Heart right ventricle (tissue), 16 donors: ENCODE data around the gene SPSB3. TPM values are rescaled to one million over a fixed set of nuclear protein-coding genes. Genes with fewer than 3 reads are reported as not detected.

Source experiments
- ATAC-seq, 8 donors: fragments of 200-7000 bp; cut with Tn5 transposase; one replicate each; pipeline ENCODE4 v1.9.1; 2020; ENCODE audit warnings: mild to moderate bottlenecking in 8 of 8, moderate library complexity in 8 of 8, moderate number of reproducible peaks in 1 of 8
- DNase-seq, 2 donors: peaks; one replicate each; pipeline ENCODE4 v3.0.0-alpha.2; 2020
- H3K27ac ChIP-seq, 10 donors: fragments of 200-600 bp; sonication (generic) in 2 of 10; one replicate each; pipeline versions ENCODE4 v1.5.0 to v1.8.0; 2020 to 2022; ENCODE audit warnings: mild to moderate bottlenecking in 3 of 10
- H3K27me3 ChIP-seq, 7 donors: fragments of 200-600 bp; one replicate each; pipeline ENCODE4 v1.8.0; 2021 to 2022; ENCODE audit warnings: mild to moderate bottlenecking in 2 of 7
- H3K36me3 ChIP-seq, 9 donors: fragments of 200-600 bp; sonication (generic) in 1 of 9; one replicate each; pipeline versions ENCODE4 v1.5.0 to v1.8.0; 2020 to 2022; ENCODE audit warnings: mild to moderate bottlenecking in 2 of 9
- H3K4me1 ChIP-seq, 9 donors: fragments of 200-600 bp; sonication (generic) in 1 of 9; one replicate each; pipeline versions ENCODE4 v1.5.0 to v1.8.0; 2020 to 2022; ENCODE audit warnings: mild to moderate bottlenecking in 4 of 9
- H3K4me3 ChIP-seq, 10 donors: fragments of 200-600 bp; sonication (generic) in 2 of 10; one replicate each; pipeline versions ENCODE4 v1.5.0 to v1.8.0; 2020 to 2022; ENCODE audit warnings: mild to moderate bottlenecking in 7 of 10, moderate library complexity in 2 of 10
- H3K9me3 ChIP-seq, 11 donors: fragments of 200-600 bp in 10 of 11; sonication (generic) in 2 of 11; one replicate each; pipeline versions ENCODE4 v1.5.0 to v1.8.0; 2013 to 2022; ENCODE audit warnings: mild to moderate bottlenecking in 2 of 11, control low read depth in 1 of 11, moderate library complexity in 1 of 11
- WGBS, 2 donors: extraction: QIAGEN DNeasy Blood & Tissue Kit; methylation state at CpG; one replicate each; pipeline ENCODE4 v1.1.7; 2013; ENCODE audit warnings: inconsistent platforms in 1 of 2; 5-methylcytosine and 5-hydroxymethylcytosine counted together
- intact Hi-C, 10 donors: fragments of 100-400 bp; cut with DNase I; formaldehyde crosslinking; loops; one replicate each; pipeline versions ENCODE4 v1.11.1 to v1.14.2; 2022
- polyA plus RNA-seq, 2 donors: library from polyadenylated mRNA; stranded (reverse); fragments of 200-250 nt; gene quantifications; one replicate each; pipeline ENCODE4 v1.2.3, GENCODE V29; 2013
- total RNA-seq, 10 donors: library from RNA; stranded (reverse); fragmentation: NEBNext Ultra II Directional in 3 of 10; extraction: Animal tissue kit (Norgen Biotek cat#: 25700) in 3 of 10; gene quantifications; one replicate each; pipeline versions ENCODE4 v1.2.1 to v1.2.4, GENCODE V29; 2021 to 2023
- TF ChIP-seq, protein P1 (sequence below), 9 donors: fragments of 200-600 bp; sonication (generic) in 2 of 9; IDR thresholded peaks; one replicate each; pipeline versions ENCODE4 v1.5.0 to v1.8.0; 2021 to 2022; ENCODE audit warnings: antibody characterized with exemption in 9 of 9, mild to moderate bottlenecking in 5 of 9, moderate library complexity in 1 of 9
- donor health status: Arrhythmogenic right ventricular cardiomyopathy.
- donor health status: ischemic (EF 13 %, LVEDD 7.1; RV severe dilation, severe dysfunction).
- donor health status: healthy with polysubstance abuse.
- donor health status: DM: no; HTN: yes; CAD: no.
- donor health status: DM: no; HTN: no; CAD: no.
- donor health status: ischemic (EF 25% LVEDD 6.9; RV normal size, moderate dysfunction).
- donor health status: ischemic (EF 25% LVEDD 5.7; RV mildly dilated, moderate dysfunction).
- donor health status: healthy.
- donor health status: DM: yes; HTN: yes; CAD: no.
- donor health status: Ischemic cardiomyopathy.
- donor health status: ischemic (EF 35%, LVEDD 5.7; RV mildly dilated, moderate dysfunction).
- donor health status: nonischemic (EF 11% LVEDD 7.7; RV severe dilation, severe dysfunction).
- donor health status: DM: yes; HTN: yes; CAD: no.
- donor health status: PGD.
- donor health status: ischemic (EF 29% LVEDD 5.4; RV normal size, mild dysfunction).
- donor health status: nonischemic (EF 23%, LVEDD 6.1; RV moderate dilation, normal function).

The SPSB3 gene
- total and polyA plus RNA-seq, 12 donors = 25.1 to 97.7 (median 27.2) TPM

DNA sequence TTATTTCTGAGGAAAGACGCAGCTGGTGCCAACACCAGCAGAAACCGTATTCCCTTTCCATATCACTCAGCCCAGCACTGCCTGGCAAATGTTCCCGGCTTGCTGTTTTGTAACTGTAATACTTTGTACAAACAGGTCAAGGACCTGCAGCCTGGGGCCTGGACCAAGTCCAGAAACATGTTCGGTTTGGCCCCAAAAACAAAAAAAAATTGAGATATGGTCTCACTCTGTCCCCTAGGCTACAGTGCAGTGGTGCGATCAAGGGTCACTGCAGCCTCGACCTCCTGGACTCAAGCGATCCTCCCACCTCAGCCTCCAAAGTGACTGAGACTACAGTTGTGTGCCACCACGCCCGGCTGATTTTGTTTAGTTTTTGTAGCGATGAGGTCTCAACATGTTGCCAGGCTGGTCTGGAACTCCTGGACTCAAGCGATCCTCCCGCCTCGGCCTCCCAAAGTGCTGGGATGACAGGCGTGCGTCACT, 43.1 kb upstream of the SPSB3 start:
- DNase-seq = no peak
- Histone ChIP-seq H3K9me3 (no peaks in the 10 kb centered on the region), H3K4me1 (peaks cover 6 to 57% (median 49%) of the 10 kb centered on the region in 9 donors), H3K27me3 (no peaks in the 10 kb centered on the region), H3K27ac (peak overlapping the region in 7 of 10 donors; percentile 61 to 90 (median 85)), H3K4me3 (peak overlapping the region in 9 of 10 donors; percentile 72 to 96 (median 83)), H3K36me3 (peaks cover 0 to 43% (median 11%) of the 10 kb centered on the region in 9 donors)
- no peak for ATAC-seq
- TF ChIP-seq, protein P1, sequence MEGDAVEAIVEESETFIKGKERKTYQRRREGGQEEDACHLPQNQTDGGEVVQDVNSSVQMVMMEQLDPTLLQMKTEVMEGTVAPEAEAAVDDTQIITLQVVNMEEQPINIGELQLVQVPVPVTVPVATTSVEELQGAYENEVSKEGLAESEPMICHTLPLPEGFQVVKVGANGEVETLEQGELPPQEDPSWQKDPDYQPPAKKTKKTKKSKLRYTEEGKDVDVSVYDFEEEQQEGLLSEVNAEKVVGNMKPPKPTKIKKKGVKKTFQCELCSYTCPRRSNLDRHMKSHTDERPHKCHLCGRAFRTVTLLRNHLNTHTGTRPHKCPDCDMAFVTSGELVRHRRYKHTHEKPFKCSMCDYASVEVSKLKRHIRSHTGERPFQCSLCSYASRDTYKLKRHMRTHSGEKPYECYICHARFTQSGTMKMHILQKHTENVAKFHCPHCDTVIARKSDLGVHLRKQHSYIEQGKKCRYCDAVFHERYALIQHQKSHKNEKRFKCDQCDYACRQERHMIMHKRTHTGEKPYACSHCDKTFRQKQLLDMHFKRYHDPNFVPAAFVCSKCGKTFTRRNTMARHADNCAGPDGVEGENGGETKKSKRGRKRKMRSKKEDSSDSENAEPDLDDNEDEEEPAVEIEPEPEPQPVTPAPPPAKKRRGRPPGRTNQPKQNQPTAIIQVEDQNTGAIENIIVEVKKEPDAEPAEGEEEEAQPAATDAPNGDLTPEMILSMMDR (IDR thresholded peaks at IDR 0.05) = no peak
- intact Hi-C loops = no loop called here
- WGBS, 2 donors = 68 to 80% methylated on average over 15 of the region's 15 CpGs

DNA sequence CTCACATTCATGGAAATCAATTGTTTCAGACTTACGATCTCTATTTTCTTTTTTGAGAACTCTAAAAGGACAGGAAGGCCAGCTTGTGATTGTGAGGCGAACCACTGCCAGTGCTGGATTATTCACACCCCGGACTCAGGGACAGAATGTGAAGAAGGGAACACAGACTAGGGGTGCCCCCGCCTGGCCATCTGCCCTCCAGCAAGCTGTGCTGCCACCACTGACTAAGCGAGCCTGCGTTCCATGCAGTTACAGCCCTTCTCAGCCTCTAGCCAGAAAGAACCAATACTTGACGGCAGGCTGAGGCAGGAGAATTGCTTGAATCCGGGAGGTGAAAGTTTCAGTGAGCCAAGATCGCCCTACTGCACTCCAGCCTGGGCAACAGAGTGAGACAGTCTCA, 41.5 kb upstream of the SPSB3 start:
- 52 to 59% methylated on average over 9 of the region's 9 CpGs for WGBS, 2 donors
- Histone ChIP-seq H3K4me1 (peaks cover 5 to 41% (median 35%) of the 10 kb centered on the region in 9 donors), H3K27me3 (no peaks in the 10 kb centered on the region), H3K9me3 (no peaks in the 10 kb centered on the region), H3K4me3 (no peak overlapping the region), H3K36me3 (peaks cover 0 to 42% (median 13%) of the 10 kb centered on the region in 9 donors), H3K27ac (no peak overlapping the region)
- TF ChIP-seq, protein P1 (IDR thresholded peaks at IDR 0.05) = peak in 2 of 9 donors; percentile 8 to 23
- no peak for DNase-seq
- no peak for ATAC-seq
- intact Hi-C loops = no loop called here

DNA sequence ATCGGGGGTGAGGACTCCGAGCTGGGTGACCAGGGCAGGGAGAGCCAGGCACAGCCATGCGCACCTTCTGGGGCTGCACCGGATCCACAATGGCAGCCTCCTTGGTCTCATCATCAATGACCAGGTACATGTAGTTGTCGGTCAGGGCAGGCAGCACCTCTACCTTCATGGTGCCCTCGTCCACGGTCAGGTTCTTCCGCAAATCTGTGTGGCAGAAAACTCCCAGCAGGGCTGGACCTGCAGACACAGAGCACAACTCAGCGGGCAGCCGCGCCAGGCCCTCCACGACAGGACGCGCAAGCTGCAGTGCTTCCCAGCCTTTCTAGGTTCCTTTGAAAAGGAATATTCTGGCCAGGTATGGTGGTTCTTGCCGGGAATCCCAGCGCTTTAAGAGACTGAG, 40.4 kb upstream of the SPSB3 start:
- Histone ChIP-seq H3K27me3 (no peaks in the 10 kb centered on the region), H3K4me1 (peaks cover 3 to 31% (median 25%) of the 10 kb centered on the region in 9 donors), H3K27ac (no peak overlapping the region), H3K36me3 (peaks cover 0 to 52% (median 19%) of the 10 kb centered on the region in 9 donors), H3K9me3 (no peaks in the 10 kb centered on the region), H3K4me3 (no peak overlapping the region)
- 94 to 96% methylated on average over 16 of the region's 16 CpGs for WGBS, 2 donors
- ATAC-seq = no peak
- TF ChIP-seq, protein P1 (IDR thresholded peaks at IDR 0.05) = no peak
- DNase-seq = no peak
- intact Hi-C loops = no loop called here

DNA sequence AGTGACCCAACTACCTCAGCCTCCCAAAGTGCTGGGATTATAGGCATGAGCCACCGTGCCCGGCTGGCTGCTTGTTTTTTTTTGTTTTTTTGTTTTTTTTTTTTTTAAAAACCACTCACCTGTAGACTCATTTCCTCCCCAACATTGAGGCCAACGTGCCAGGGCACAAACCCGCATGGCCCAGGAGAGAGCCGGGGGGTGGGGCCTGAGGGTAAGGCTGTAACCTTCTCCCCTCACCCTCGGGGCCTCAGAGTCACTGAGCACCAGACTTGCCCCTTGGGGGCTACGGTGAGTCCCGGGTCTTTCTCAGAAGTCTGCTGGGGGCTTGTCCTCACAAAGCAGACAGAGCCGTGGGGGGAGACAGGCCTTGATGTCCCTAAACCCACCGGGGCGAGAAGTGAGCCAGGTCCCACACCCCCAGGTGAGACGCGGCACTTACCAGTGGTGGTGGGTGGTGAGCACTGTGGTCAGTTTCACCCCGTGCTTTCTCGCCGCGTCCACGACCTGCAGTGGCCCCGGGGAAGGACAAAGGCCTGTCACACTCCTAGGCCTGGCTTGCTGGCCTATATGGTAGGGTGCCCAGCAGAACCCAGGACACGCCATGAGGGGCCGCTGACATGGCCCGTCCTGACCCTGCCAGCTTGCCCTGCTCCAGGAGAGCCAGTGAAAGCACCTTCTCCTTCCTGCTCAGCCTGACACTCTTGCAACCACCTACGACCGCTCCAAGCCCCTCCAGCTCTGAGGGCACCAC, 39.7 kb upstream of the SPSB3 start:
- Histone ChIP-seq H3K36me3 (peaks cover 0 to 58% (median 24%) of the 10 kb centered on the region in 9 donors), H3K4me1 (peaks cover 3 to 26% (median 20%) of the 10 kb centered on the region in 9 donors), H3K4me3 (no peak overlapping the region), H3K9me3 (no peaks in the 10 kb centered on the region), H3K27me3 (no peaks in the 10 kb centered on the region), H3K27ac (no peak overlapping the region)
- TF ChIP-seq, protein P1 (IDR thresholded peaks at IDR 0.05) = no peak
- no peak for DNase-seq
- WGBS, 2 donors = 95% methylated on average over 24 of the region's 24 CpGs
- no peak for ATAC-seq
- intact Hi-C loops = no loop called here
